ENCODE measurements around the gene JPH3.
A peak's percentile ranks its signal among the peaks of the same experiment; 100 is the strongest.

Gene JPH3

GRCh38 chr16:87602001-87602775, at the start of gene JPH3:
Gene JPH3 (plus strand): TSS chr16:87602508. CDS start chr16:87603147, 639 bp downstream.
- no peak for DNase-seq (ENCODE audit: low spot score)

DNA sequence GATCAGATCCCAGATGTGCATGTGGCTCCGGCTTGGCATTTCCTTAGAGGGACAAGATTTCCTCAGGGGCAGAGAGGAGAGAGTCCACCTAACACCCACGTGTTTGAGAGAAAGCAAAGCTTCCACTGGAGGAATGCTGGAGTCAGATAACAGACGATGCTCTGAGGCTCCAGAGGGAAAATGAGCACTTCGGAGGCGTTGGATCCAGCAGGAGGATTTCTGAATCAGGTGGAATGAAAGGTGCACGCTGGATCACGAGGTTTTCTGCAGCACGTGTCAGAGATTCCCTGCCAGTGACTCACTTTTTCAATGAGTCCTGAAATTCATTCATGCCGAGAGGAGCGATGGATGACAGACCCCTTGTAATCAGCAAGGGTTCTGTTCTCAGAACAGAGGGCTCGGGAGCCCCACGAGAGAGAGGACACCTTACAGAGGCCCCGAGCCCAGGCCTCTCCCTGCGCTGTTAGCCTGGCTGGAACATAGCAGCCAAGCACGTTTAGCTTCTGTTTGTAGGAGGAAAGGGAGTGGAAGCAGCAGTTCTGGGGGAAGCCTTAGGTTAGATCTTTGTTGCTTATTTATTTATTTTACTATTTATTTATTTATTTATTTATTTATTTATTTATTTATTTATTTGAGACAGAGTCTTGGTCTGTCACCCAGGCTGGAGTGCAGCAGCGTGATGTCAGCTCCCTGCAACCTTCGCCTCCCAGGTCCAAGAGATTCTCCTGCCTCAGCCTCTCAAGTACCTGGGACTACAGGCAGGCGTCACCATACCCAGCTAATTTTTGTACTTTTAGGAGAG, 49.3 kb upstream of the JPH3 start:
- no peak for DNase-seq (ENCODE audit: low spot score)

- DNase-seq (ENCODE audit: low spot score), result no peak
These were observed 47.4 kb upstream of the JPH3 start for GRCh38 chr16:87554754-87555427.

DNA sequence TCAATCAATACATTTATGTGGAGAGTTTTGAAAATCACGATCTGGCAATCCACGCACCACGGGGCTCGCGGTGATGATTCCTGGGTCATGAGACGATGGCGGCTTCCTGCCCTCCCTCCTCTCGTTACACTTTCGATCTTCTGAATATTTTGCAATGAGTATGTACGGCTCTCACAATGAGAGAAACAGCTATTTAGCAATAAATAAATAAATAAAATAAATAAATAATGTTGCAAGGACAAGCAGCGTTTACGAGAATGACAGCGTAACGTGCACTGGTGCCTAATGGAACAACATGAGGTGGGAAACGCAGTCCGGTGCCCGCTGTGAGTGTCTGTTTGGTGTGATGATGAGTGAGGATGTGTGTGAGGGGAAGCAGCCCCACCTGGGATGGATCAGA, 46.7 kb upstream of the JPH3 start:
- no peak for DNase-seq (ENCODE audit: low spot score)

- DNase-seq (ENCODE audit: low spot score), result no peak
These were observed 45.3 kb upstream of the JPH3 start for GRCh38 chr16:87556941-87557459.

- no peak for DNase-seq (ENCODE audit: low spot score)
These were observed 43.6 kb upstream of the JPH3 start for GRCh38 chr16:87558682-87559081.

- DNase-seq (ENCODE audit: low spot score), result no peak
These were observed 42.4 kb upstream of the JPH3 start for GRCh38 chr16:87559945-87560344.

GRCh38 chr16:87560428-87561199, 41.7 kb upstream of the JPH3 start:
- DNase-seq (ENCODE audit: low spot score), result peak; percentile 86

DNA sequence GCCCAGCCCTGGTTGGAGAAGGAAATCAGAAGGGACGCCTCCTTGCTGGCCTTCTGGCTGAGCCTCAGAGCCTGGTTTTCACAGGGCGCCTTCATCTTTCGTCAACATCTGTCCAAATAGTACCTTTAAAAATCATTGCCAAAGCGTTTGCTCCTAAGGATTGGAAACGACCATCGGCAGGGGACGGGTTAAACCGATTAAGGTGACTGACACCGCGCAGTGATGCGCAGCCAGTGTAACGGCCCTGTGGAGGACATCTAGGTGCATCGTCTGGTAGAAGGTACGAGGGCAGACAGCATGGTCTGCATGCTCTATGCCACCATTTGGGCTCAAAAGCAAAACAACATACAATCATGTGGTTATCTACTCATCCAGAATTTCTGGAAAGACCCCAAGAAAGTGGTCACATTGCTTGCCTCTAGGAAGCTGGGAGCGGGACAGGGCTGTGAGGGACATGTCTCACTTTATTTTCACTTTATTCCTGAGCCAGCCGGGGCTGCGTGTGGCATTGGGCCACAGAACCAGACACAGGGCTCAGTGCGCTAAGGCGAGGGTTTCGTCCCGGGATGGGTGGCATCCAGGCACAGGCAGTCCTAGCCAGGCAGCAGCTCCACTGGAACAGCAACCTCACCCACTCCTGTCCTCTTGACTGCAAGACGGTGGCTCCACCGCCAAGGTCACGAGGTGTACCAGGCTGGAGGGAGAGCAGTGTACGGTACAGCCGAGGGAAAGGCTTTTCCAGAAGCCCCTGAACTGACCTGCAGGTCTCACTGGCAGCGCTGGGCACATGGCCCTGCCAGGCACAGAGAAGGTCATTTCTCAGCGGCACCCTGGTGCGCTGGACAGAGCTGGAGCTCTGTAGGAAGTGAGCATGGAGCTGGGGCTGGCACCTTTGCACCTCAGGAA, 40.9 kb upstream of the JPH3 start:
- no peak for DNase-seq (ENCODE audit: low spot score)

DNA sequence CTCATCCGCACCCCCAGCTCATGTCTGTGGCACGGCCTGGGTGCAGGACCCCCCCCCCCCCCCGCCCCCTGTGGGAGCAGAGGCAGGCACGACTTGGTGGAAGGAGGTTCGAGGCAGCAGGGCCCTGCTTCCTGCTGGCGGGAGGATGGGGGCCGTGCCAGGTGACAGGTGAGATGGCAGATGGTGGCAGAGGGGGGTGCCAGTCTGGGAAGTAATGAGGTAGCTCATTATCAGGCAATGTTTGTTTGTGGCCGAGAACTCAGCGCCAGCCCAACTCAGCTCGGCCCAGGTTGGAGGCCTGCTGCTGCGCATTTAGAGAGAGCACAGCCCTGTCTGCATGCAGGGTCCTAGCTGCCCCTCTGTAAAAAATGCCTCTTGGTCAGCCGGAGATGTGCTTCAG, 40.1 kb upstream of the JPH3 start:
- DNase-seq (ENCODE audit: low spot score), result no peak

- no peak for DNase-seq (ENCODE audit: low spot score)
These were observed 39.3 kb upstream of the JPH3 start for GRCh38 chr16:87563022-87563421.

- DNase-seq (ENCODE audit: low spot score), result no peak
These were observed 38.4 kb upstream of the JPH3 start for GRCh38 chr16:87563714-87564523.

- no peak for DNase-seq (ENCODE audit: low spot score)
These were observed 37.9 kb upstream of the JPH3 start for GRCh38 chr16:87564524-87564778.

- no peak for DNase-seq (ENCODE audit: low spot score)
These were observed 32.4 kb upstream of the JPH3 start for GRCh38 chr16:87569601-87570571.

DNA sequence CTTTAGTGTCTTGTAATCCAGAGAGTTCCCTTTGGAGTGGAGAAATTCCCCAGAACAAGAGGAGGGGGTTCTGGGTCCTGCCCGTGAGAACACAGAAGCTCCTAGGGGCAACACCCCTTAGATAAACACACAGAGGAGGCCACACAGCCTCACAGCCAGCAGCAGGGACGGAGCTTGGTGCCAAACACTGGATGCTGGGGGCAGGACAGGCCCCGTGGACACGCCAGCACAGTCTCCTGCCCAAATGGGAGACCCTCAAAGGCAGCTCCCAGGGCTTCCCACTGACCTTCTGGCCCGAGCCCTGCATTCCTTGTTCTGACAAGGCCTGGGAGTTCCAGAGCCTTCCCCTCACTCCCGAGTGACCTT, 31.8 kb upstream of the JPH3 start:
- no peak for DNase-seq (ENCODE audit: low spot score)

- peak; percentile 43 for DNase-seq (ENCODE audit: low spot score)
These were observed 31.1 kb upstream of the JPH3 start for GRCh38 chr16:87570938-87571867.

DNA sequence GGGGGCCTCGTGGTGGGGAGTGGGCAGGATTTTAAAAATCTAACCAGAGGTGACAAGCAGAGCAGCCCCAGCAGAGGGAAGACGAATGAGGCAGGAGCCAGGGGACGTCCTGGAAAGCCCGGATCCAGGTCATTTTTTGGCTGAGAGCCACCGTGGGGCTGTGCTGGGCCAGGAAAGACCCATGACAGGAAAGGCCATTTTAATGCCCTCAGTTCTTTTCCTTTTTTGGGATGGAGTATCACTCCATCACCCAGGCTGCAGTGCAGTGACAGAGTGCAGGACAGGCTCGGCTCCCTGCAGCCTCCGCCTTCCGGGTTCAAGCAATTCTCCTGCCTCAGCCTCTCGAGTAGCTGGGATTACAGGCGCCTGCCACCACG, 30.5 kb upstream of the JPH3 start:
- no peak for DNase-seq (ENCODE audit: low spot score)

DNA sequence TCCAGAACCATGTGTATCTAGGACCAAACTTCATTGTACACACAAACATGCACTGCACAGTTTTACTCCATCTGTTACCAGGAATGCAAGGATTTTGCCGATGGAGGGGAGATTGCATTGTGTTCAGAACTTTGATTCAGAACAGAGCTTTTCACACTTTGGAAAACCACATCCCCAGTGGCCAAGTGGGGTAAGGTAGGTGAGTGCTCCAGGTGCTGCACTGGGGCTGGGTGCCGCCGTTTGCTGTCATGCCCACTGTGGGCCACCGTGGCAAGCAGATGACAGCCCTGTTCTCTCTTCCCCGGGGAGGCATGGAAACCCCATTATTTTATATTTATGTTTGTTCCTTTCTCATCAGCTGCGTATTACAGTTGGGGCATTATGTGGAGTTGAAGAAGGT, 29.3 kb upstream of the JPH3 start:
- DNase-seq (ENCODE audit: low spot score), result no peak
